ENCODE data around the gene LAMB1.

LAMB1 gene

DNA sequence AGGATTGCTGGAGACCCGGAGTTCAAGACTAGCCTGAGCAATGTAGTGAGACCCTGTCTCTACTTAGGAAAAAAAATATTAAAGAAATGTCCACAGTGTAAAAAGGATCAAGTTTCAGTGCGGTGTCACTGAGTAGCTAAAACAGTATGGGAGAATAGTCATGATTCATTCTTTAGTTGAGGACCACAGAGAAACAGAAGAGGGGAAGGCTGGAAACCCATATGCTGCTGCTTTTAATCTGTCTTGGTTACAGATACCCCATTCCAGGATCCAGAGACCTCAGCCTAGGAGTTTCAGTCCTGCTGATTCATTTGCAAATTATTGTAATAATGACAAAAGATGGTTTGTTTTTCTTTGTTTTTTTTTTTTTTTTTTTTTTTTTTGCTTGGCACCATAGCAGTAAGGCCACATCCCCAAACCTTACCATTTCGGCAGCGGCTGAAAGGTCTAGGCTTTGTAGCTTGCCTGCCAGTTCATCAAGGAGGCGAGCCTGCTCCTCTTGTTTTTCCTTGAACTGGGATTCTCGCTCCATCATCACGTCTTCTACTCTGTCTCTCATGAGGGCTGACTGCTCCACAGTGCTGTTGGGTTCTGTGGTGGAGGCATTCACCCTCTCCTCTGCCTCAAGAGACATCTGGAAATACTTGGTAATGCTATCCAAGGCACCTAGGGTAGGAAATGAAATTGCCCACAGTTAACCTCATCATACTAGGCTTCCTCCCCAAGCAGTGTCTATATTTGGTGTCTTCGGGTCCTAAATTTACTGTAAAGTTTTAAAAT, 67.8 kb downstream of the LAMB1 start:
- peaks cover 10% of the 10 kb centered on the region; the same call in 1 of the 2 replicates for H3K4me1 ChIP-seq (ENCODE audit: low read length)
- no peak overlapping the region for H2AFZ ChIP-seq (ENCODE audit: low read depth, low read length)
- H3K79me2 ChIP-seq (ENCODE audit: low read length), result no peaks in the 10 kb centered on the region
- no peaks in the 10 kb centered on the region for H4K20me1 ChIP-seq (ENCODE audit: insufficient read depth, low read length)
- no peaks in the 10 kb centered on the region for H3K9me3 ChIP-seq (ENCODE audit: insufficient read depth, low read length)
- no peak overlapping the region for H3K4me3 ChIP-seq (ENCODE audit: low read length)
- H3K36me3 ChIP-seq (replicated peaks; ENCODE audit: low read depth, low read length), result peaks cover 24% of the 10 kb centered on the region
- no peak overlapping the region for H3K4me2 ChIP-seq (ENCODE audit: low read length)
- no peak overlapping the region for H3K9ac ChIP-seq (ENCODE audit: low read length)
- H3K27me3 ChIP-seq (ENCODE audit: low read depth, low read length), result no peaks in the 10 kb centered on the region
- no peak overlapping the region for H3K27ac ChIP-seq (ENCODE audit: low read length)
- TF ChIP-seq, protein P1, sequence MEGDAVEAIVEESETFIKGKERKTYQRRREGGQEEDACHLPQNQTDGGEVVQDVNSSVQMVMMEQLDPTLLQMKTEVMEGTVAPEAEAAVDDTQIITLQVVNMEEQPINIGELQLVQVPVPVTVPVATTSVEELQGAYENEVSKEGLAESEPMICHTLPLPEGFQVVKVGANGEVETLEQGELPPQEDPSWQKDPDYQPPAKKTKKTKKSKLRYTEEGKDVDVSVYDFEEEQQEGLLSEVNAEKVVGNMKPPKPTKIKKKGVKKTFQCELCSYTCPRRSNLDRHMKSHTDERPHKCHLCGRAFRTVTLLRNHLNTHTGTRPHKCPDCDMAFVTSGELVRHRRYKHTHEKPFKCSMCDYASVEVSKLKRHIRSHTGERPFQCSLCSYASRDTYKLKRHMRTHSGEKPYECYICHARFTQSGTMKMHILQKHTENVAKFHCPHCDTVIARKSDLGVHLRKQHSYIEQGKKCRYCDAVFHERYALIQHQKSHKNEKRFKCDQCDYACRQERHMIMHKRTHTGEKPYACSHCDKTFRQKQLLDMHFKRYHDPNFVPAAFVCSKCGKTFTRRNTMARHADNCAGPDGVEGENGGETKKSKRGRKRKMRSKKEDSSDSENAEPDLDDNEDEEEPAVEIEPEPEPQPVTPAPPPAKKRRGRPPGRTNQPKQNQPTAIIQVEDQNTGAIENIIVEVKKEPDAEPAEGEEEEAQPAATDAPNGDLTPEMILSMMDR (IDR thresholded peaks at IDR 0.05; ENCODE audit: low read depth, low read length), result no peak
- no peak for TF ChIP-seq EZH2phosphoT487 (IDR thresholded peaks at IDR 0.05; ENCODE audit: low read depth)

- no peak overlapping the region for H3K4me2 ChIP-seq (ENCODE audit: low read length)
- H4K20me1 ChIP-seq (ENCODE audit: insufficient read depth, low read length), result no peaks in the 10 kb centered on the region
- no peaks in the 10 kb centered on the region for H3K27me3 ChIP-seq (ENCODE audit: low read depth, low read length)
- peaks cover 10% of the 10 kb centered on the region; the same call in 1 of the 2 replicates for H3K4me1 ChIP-seq (ENCODE audit: low read length)
- no peaks in the 10 kb centered on the region for H3K9me3 ChIP-seq (ENCODE audit: insufficient read depth, low read length)
- no peaks in the 10 kb centered on the region for H3K79me2 ChIP-seq (ENCODE audit: low read length)
- H3K27ac ChIP-seq (ENCODE audit: low read length), result no peak overlapping the region
- H3K9ac ChIP-seq (ENCODE audit: low read length), result no peak overlapping the region
- TF ChIP-seq, protein P1 (IDR thresholded peaks at IDR 0.05; ENCODE audit: low read depth, low read length), result no peak
- no peak for TF ChIP-seq EZH2phosphoT487 (IDR thresholded peaks at IDR 0.05; ENCODE audit: low read depth)
- H3K4me3 ChIP-seq (ENCODE audit: low read length), result no peak overlapping the region
- H2AFZ ChIP-seq (ENCODE audit: low read depth, low read length), result no peak overlapping the region
- peaks cover 21% of the 10 kb centered on the region for H3K36me3 ChIP-seq (replicated peaks; ENCODE audit: low read depth, low read length)
These were observed 69.5 kb downstream of the LAMB1 start for GRCh38 chr7:107933386-107934013.

DNA sequence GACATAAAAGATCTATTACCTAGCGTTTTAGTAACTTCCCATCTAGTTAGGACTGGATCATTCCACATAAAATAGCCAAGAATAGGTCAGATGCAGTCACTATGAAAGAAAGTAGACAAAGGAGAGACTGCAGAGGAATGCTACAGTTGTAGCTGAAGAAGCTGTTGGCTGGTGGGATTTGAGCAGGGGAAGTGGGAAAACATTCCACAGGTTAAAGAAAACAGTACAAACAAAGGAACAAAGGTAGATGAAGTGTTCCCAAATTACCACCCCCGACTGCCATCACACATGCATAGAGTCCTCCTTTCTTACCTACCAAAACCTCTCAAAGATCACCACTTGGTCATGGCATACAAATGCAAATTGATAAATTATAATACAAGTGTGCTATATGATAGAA, 70.2 kb downstream of the LAMB1 start:
- Histone ChIP-seq H3K27me3 (ENCODE audit: low read depth, low read length) (no peaks in the 10 kb centered on the region), H3K9me3 (ENCODE audit: insufficient read depth, low read length) (no peaks in the 10 kb centered on the region), H4K20me1 (ENCODE audit: insufficient read depth, low read length) (no peaks in the 10 kb centered on the region), H3K27ac (ENCODE audit: low read length) (no peak overlapping the region), H3K9ac (ENCODE audit: low read length) (no peak overlapping the region), H3K79me2 (ENCODE audit: low read length) (no peaks in the 10 kb centered on the region), H3K4me3 (ENCODE audit: low read length) (no peak overlapping the region), H2AFZ (ENCODE audit: low read depth, low read length) (no peak overlapping the region), H3K4me2 (ENCODE audit: low read length) (no peak overlapping the region), H3K36me3 (replicated peaks; ENCODE audit: low read depth, low read length) (peaks cover 21% of the 10 kb centered on the region), H3K4me1 (ENCODE audit: low read length) (peaks cover 8% of the 10 kb centered on the region; the same call in 1 of the 2 replicates)
- TF ChIP-seq, protein P1 (IDR thresholded peaks at IDR 0.05; ENCODE audit: low read depth, low read length), result no peak
- TF ChIP-seq EZH2phosphoT487 (IDR thresholded peaks at IDR 0.05; ENCODE audit: low read depth), result no peak

GRCh38 chr7:107931740-107932515, 71.0 kb downstream of the LAMB1 start:
- Histone ChIP-seq H3K4me1 (ENCODE audit: low read length) (peaks cover 1% of the 10 kb centered on the region; the same call in 1 of the 2 replicates), H3K36me3 (replicated peaks; ENCODE audit: low read depth, low read length) (peaks cover 23% of the 10 kb centered on the region), H3K27ac (ENCODE audit: low read length) (no peak overlapping the region), H3K4me3 (ENCODE audit: low read length) (no peak overlapping the region), H4K20me1 (ENCODE audit: insufficient read depth, low read length) (no peaks in the 10 kb centered on the region), H3K4me2 (ENCODE audit: low read length) (no peak overlapping the region), H3K27me3 (ENCODE audit: low read depth, low read length) (no peaks in the 10 kb centered on the region), H3K9ac (ENCODE audit: low read length) (no peak overlapping the region), H3K79me2 (ENCODE audit: low read length) (no peaks in the 10 kb centered on the region), H2AFZ (ENCODE audit: low read depth, low read length) (no peak overlapping the region), H3K9me3 (ENCODE audit: insufficient read depth, low read length) (no peaks in the 10 kb centered on the region)
- TF ChIP-seq EZH2phosphoT487 (IDR thresholded peaks at IDR 0.05; ENCODE audit: low read depth), result no peak
- TF ChIP-seq, protein P1 (IDR thresholded peaks at IDR 0.05; ENCODE audit: low read depth, low read length), result no peak

Data from OCI-LY3 (cell line).